Measurements from ENCODE around the gene ZNF414.

DNA sequence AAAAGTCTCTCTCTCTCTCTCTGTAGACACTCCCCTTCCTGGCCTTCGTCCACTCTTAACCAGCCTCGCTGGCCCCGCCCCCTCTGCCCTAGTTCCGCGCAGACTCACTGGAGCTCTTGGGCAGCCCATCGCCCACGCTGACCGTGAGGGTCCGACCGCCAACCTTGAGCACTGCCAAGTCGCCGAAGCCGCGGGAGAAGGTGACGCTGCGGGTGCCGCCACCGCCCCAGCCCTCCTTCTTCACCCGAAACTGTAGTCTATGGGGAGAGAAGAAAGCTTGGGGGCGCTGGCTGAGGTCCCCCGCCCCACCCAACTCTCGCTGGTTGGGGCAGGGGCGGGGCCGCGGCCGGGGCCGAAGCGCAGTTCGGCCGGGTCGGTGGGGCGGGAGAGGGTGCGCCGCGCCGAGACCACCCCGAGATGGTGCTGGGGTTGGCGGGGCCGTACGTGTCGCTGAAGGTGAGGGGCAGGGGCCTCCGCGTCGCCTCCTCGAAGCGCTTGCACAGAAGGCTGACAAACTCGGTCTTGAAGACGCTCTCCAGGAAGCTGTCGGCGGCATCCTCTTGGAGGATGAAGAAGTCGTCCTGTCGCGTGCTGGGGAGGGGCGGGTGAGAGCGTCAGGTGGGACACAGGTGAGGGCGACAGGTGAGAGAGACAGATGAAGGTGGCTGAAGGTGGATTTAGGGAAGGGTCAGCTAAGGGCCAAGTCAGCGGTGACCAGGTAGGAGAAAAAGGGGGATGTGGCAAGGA, 12.6 kb upstream of the ZNF414 start:
- TF ChIP-seq, protein P1, sequence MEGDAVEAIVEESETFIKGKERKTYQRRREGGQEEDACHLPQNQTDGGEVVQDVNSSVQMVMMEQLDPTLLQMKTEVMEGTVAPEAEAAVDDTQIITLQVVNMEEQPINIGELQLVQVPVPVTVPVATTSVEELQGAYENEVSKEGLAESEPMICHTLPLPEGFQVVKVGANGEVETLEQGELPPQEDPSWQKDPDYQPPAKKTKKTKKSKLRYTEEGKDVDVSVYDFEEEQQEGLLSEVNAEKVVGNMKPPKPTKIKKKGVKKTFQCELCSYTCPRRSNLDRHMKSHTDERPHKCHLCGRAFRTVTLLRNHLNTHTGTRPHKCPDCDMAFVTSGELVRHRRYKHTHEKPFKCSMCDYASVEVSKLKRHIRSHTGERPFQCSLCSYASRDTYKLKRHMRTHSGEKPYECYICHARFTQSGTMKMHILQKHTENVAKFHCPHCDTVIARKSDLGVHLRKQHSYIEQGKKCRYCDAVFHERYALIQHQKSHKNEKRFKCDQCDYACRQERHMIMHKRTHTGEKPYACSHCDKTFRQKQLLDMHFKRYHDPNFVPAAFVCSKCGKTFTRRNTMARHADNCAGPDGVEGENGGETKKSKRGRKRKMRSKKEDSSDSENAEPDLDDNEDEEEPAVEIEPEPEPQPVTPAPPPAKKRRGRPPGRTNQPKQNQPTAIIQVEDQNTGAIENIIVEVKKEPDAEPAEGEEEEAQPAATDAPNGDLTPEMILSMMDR (IDR thresholded peaks at IDR 0.05; ENCODE audit: low read length): no peak
- TF ChIP-seq EZH2 (IDR thresholded peaks at IDR 0.05; ENCODE audit: borderline replicate concordance, low read length): no peak
